DMS114 treated with DMSO at 0.1 percent for 48 hours (cell line): ENCODE results near the gene MBNL1.
"Not testable (repeated sequence)": the region's sequence is repeated elsewhere in the genome, so short reads cannot be mapped to it uniquely, and the experiment has no call there.

Source experiments
- DNase-seq: peaks from one replicate; lab custom pipeline; 2025; ENCODE audit not compliant: unreplicated experiment; lab: John Stamatoyannopoulos, UW

Gene MBNL1

GRCh38 chr3:152438181-152438580 is 169.5 kb downstream of the MBNL1 start:
- no peak for DNase-seq

GRCh38 chr3:152438706-152439105 is 170.0 kb downstream of the MBNL1 start:
- DNase-seq: no peak

GRCh38 chr3:152440243-152440642 is 171.5 kb downstream of the MBNL1 start:
- DNase-seq: not testable (repeated sequence)

GRCh38 chr3:152443212-152444023 is 174.7 kb downstream of the MBNL1 start:
- no peak for DNase-seq

GRCh38 chr3:152444029-152444641 is 175.4 kb downstream of the MBNL1 start:
- DNase-seq: peak; percentile 37

DNA sequence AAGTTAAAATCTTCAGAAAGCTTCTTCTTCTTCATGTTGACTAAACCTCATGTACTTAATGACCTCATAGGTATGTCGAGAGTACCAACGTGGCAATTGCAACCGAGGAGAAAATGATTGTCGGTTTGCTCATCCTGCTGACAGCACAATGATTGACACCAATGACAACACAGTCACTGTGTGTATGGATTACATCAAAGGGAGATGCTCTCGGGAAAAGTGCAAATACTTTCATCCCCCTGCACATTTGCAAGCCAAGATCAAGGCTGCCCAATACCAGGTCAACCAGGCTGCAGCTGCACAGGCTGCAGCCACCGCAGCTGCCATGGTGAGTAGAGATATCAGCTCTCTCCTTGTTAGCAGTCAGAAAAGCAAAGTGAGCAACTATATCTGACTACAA is 176.5 kb downstream of the MBNL1 start:
- no peak for DNase-seq

DNA sequence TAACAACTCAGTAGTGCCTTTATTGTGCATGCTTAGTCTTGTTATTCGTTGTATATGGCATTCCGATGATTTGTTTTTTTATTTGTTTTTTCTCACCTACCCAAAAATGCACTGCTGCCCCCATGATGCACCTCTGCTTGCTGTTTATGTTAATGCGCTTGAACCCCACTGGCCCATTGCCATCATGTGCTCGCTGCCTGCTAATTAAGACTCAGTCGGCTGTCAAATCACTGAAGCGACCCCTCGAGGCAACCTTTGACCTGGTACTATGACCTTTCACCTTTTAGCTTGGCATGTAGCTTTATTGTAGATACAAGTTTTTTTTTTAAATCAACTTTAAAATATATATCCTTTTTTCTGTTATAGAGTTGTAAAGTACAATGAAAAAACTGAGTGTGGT is 177.8 kb downstream of the MBNL1 start:
- DNase-seq: no peak

- DNase-seq: no peak
These were observed 178.8 kb downstream of the MBNL1 start for GRCh38 chr3:152447511-152447910.

GRCh38 chr3:152448091-152448490 is 179.4 kb downstream of the MBNL1 start:
- no peak for DNase-seq

DNA sequence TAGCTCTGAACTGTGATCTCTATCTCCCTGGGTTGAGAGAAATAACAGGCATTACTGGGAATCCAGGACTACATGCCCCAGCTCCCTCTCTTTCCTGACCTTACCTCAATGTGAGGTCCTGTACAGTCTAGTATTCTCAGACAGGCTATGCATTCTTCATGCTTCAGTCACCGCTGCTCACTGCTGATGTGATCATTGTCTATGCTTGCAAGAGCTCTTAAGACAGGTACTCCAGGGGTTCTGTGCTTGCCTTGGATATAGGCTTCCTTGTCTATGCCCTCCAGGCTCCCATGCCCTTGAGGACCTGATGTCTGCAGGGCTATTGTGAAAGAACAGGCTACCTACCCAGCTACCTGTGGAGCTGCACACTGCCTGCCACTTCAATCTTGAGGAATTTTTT is 183.6 kb downstream of the MBNL1 start:
- no peak for DNase-seq

- no peak for DNase-seq
These were observed 185.5 kb downstream of the MBNL1 start for GRCh38 chr3:152454076-152454875.

GRCh38 chr3:152455989-152456388 is 187.3 kb downstream of the MBNL1 start:
- no peak for DNase-seq

DNA sequence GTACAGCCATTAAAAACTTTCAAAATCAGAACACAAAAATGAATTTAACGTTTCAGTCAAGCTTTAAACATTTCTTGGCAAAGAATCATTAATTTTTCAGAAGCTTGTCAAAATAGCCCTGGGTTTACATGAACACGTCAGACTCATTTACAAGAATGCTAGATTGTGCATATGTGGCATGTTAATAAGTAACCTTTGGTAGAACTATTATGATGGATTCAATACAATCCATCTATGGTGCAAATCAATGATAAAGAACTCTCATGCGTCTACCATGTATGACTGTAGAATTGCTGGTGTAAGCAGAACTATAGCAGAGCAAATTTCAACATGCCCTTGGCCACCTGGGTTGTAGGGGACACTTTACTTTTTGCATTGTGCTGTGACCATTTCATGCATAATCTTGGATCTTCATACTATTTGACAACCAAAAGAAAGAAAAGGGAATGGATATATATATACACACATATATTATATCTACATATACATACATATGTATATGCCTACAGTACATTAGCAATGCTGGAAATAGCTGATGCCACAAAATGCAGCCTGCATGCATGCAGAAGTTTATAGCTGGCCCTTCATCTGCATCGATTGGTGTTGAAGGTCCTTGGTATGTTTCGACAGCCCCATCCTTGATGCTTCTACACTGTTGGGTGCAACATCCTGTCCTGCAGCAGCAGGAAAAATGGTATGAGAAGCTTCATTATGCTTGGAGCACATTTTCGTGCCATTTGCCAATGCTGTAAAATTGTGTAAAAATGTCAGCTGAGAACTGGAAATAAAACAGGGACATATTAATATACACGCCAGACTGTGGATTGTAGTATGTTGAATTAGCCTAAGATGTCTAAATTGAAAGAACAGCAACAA is 189.0 kb downstream of the MBNL1 start:
- DNase-seq: no peak

- no peak for DNase-seq
These were observed 189.8 kb downstream of the MBNL1 start for GRCh38 chr3:152458376-152459117.

GRCh38 chr3:152459118-152459515 is 190.4 kb downstream of the MBNL1 start:
- no peak for DNase-seq

- DNase-seq: no peak
These were observed 190.8 kb downstream of the MBNL1 start for GRCh38 chr3:152459572-152459971.

GRCh38 chr3:152460936-152461335 is 192.2 kb downstream of the MBNL1 start:
- no peak for DNase-seq

- no peak for DNase-seq
These were observed 192.7 kb downstream of the MBNL1 start for GRCh38 chr3:152461460-152461859.

GRCh38 chr3:152466784-152467183 is 198.1 kb downstream of the MBNL1 start:
- DNase-seq: peak; percentile 9
